ENCODE measurements around the gene ZNF862. TPM values are rescaled to one million over a fixed set of nuclear protein-coding genes. Genes with fewer than 3 reads are reported as not detected.

The ZNF862 gene
- total RNA-seq, 4 donors from 2014 or later, result 2.9 to 10.7 (median 7.0) TPM

- in situ Hi-C loops (cut with MboI; ENCODE audit: low sequenced_read_pairs in 4 of 4) (no loop called here), intact Hi-C loops (cut with DNase I; ENCODE audit: low total_unique reads) (loop anchor here (5.0 kb wide), 1 partner anchor 108 kb away; the partner anchor contains the start of gene ZNF467)
- H3K4me3 ChIP-seq, result no peak overlapping the region
- DNase-seq, result no peak
- ATAC-seq, result no peak
- no peak overlapping the region for H3K27ac ChIP-seq
- H3K9me3 ChIP-seq, result no peaks in the 10 kb centered on the region
- H3K4me1 ChIP-seq, result no peaks in the 10 kb centered on the region
- H3K36me3 ChIP-seq, result no peaks in the 10 kb centered on the region
- no peak for TF ChIP-seq POLR2A (IDR thresholded peaks at IDR 0.05)
- no peak for TF ChIP-seq CTCF (IDR thresholded peaks at IDR 0.05 in 4 of 5, conservative IDR thresholded peaks at IDR 0.05 in 1 of 5)
- no peaks in the 10 kb centered on the region for H3K27me3 ChIP-seq
Observed at GRCh38 chr7:149879766-149880637, 41.8 kb downstream of the ZNF862 start.

- in situ Hi-C loops (cut with MboI; ENCODE audit: low sequenced_read_pairs in 4 of 4) (no loop called here), intact Hi-C loops (cut with DNase I; ENCODE audit: low total_unique reads) (no loop called here)
- Histone ChIP-seq H3K4me3 (no peak overlapping the region), H3K9me3 (no peaks in the 10 kb centered on the region), H3K4me1 (no peaks in the 10 kb centered on the region), H3K27me3 (no peaks in the 10 kb centered on the region), H3K36me3 (no peaks in the 10 kb centered on the region), H3K27ac (no peak overlapping the region)
- no peak for TF ChIP-seq POLR2A (IDR thresholded peaks at IDR 0.05)
- TF ChIP-seq CTCF (IDR thresholded peaks at IDR 0.05 in 4 of 5, conservative IDR thresholded peaks at IDR 0.05 in 1 of 5), result no peak
- ATAC-seq (no peak), DNase-seq (no peak)
Observed at GRCh38 chr7:149880638-149881311, 42.6 kb downstream of the ZNF862 start.

GRCh38 chr7:149881328-149882247, 43.4 kb downstream of the ZNF862 start:
- H3K9me3 ChIP-seq, result no peaks in the 10 kb centered on the region
- TF ChIP-seq POLR2A (IDR thresholded peaks at IDR 0.05) (no peak), CTCF (IDR thresholded peaks at IDR 0.05 in 4 of 5, conservative IDR thresholded peaks at IDR 0.05 in 1 of 5) (no peak)
- H3K27me3 ChIP-seq, result no peaks in the 10 kb centered on the region
- in situ Hi-C loops (cut with MboI; ENCODE audit: low sequenced_read_pairs in 4 of 4), result no loop called here
- H3K4me1 ChIP-seq, result no peaks in the 10 kb centered on the region
- no peak overlapping the region for H3K4me3 ChIP-seq
- H3K36me3 ChIP-seq, result no peaks in the 10 kb centered on the region
- no peak overlapping the region for H3K27ac ChIP-seq
- DNase-seq (no peak), ATAC-seq (no peak)
- intact Hi-C loops (cut with DNase I; ENCODE audit: low total_unique reads), result no loop called here

GRCh38 chr7:149882248-149883047, 44.3 kb downstream of the ZNF862 start:
- H3K27ac ChIP-seq, result no peak overlapping the region
- no peaks in the 10 kb centered on the region for H3K4me1 ChIP-seq
- no peak for DNase-seq
- TF ChIP-seq CTCF (IDR thresholded peaks at IDR 0.05 in 4 of 5, conservative IDR thresholded peaks at IDR 0.05 in 1 of 5) (no peak), POLR2A (IDR thresholded peaks at IDR 0.05) (no peak)
- no peaks in the 10 kb centered on the region for H3K36me3 ChIP-seq
- ATAC-seq, result peak in 1 of 2 donors; percentile 14
- H3K27me3 ChIP-seq, result no peaks in the 10 kb centered on the region
- in situ Hi-C loops (cut with MboI; ENCODE audit: low sequenced_read_pairs in 4 of 4), result no loop called here
- no peak overlapping the region for H3K4me3 ChIP-seq
- intact Hi-C loops (cut with DNase I; ENCODE audit: low total_unique reads), result no loop called here
- no peaks in the 10 kb centered on the region for H3K9me3 ChIP-seq
